HepG2 (cell line): ENCODE results near the gene TNP2. TPM values are rescaled to one million over a fixed set of nuclear protein-coding genes. Genes with fewer than 3 reads are reported as not detected.

Experiments used
- ATAC-seq: fragments of 200-7000 bp; cut with Tn5 transposase; 3 replicates; pipeline ENCODE4 v1.9.1; 2020; ENCODE audit warnings: mild to moderate bottlenecking, moderate library complexity
- BruUV-seq: library from RNA; stranded (reverse); fragments of 400-500 nt; replicated peaks from 2 replicates; lab custom pipeline; 2021; lab: Mats Ljungman, UMichigan
- CTCF ChIA-PET: fragments of 300-600 bp; formaldehyde crosslinking; extraction: SDS; loops from one replicate; lab custom pipeline; 2021; ENCODE audit warnings: low total read pairs, inconsistent platforms, low intra/inter-chr PET ratio; lab: Yijun Ruan, JAX
- POLR2A ChIA-PET: fragments of 350-600 bp; sonication (Branson Sonifier 250); formaldehyde crosslinking; loops from one replicate; lab custom pipeline; 2020; ENCODE audit warnings: antibody characterized with exemption, inconsistent platforms; lab: Yijun Ruan, JAX
- DNase-seq: peaks from one replicate; pipeline ENCODE4 v3.0.0-alpha.2; 2015; ENCODE audit warnings: low spot score
- FAIRE-seq: peaks from 3 replicates; lab custom pipeline; 2011; peaks lifted over from hg19 to GRCh38; lab: Jason Lieb, UNC
- H2AFZ ChIP-seq: one replicate; pipeline ENCODE4 v1.6.1; 2011; ENCODE audit warnings: low read length, inconsistent platforms
- H3K27ac ChIP-seq: fragments of 300-600 bp; 3 replicates; pipeline ENCODE4 v1.8.0; 2011; ENCODE audit warnings: mixed run types, mild to moderate bottlenecking, mixed read lengths, low read length, inconsistent platforms; ENCODE audit not compliant: insufficient read depth; ENCODE audit errors: extremely low read length
- H3K27me3 ChIP-seq, 2 experiments: fragments of 200-600 bp in 1 of 2; 2 replicates in 1 of 2; 3 replicates in 1 of 2; pipeline versions ENCODE4 v1.6.0 to v1.8.0; 2011; ENCODE audit warnings: low read length in 2 of 2, mild to moderate bottlenecking in 2 of 2, moderate library complexity in 2 of 2, inconsistent platforms in 1 of 2; ENCODE audit not compliant: insufficient read depth in 2 of 2, control insufficient read depth in 1 of 2
- H3K36me3 ChIP-seq, 2 experiments: fragments of 200-600 bp in 1 of 2; replicated peaks in 1 of 2; 2 replicates in 1 of 2; 3 replicates in 1 of 2; pipeline versions ENCODE4 v1.5.1 to v1.8.0; 2011; ENCODE audit warnings: low read length in 2 of 2, inconsistent platforms in 1 of 2; ENCODE audit not compliant: insufficient read depth in 2 of 2, control insufficient read depth in 1 of 2
- H3K4me1 ChIP-seq: 2 replicates; pipeline ENCODE4 v1.5.1; 2012; ENCODE audit warnings: low read length, inconsistent platforms; ENCODE audit not compliant: insufficient read depth
- H3K4me2 ChIP-seq: 2 replicates; pipeline ENCODE4 v1.6.0; 2011; ENCODE audit warnings: low read depth, low read length, inconsistent platforms
- H3K4me3 ChIP-seq, 3 experiments: fragments of 200-600 bp in 1 of 3; sonication (generic), shearing (Covaris generic) in 1 of 3; replicated peaks in 1 of 3; 2 replicates each; pipeline ENCODE4 v1.5.1; 2011 to 2016; ENCODE audit warnings: low read length in 3 of 3, inconsistent platforms in 2 of 3, low read depth in 2 of 3, mild to moderate bottlenecking in 2 of 3, control low read depth in 1 of 3, mixed read lengths in 1 of 3; ENCODE audit not compliant: insufficient read depth in 1 of 3
- H3K79me2 ChIP-seq: one replicate; pipeline ENCODE4 v1.6.1; 2011; ENCODE audit warnings: low read length, inconsistent platforms; ENCODE audit not compliant: insufficient read depth
- H3K9ac ChIP-seq: 2 replicates; pipeline ENCODE4 v1.6.0; 2011; ENCODE audit warnings: mild to moderate bottlenecking, low read depth, low read length, inconsistent platforms; ENCODE audit not compliant: insufficient read depth
- H3K9me3 ChIP-seq: 2 replicates; pipeline ENCODE4 v1.5.1; 2012; ENCODE audit warnings: mild to moderate bottlenecking, low read length
- H4K20me1 ChIP-seq: 2 replicates; pipeline ENCODE4 v1.6.0; 2011; ENCODE audit warnings: inconsistent platforms, mild to moderate bottlenecking, low read length, moderate library complexity; ENCODE audit not compliant: insufficient read depth
- GATAD2A ChIP-seq: IDR thresholded peaks from 2 replicates; pipeline ENCODE4 v1.6.1; 2016
- HDAC2 ChIP-seq: sonication (generic); formaldehyde crosslinking; IDR thresholded peaks from 2 replicates; pipeline ENCODE4 v1.4.0; 2020; ENCODE audit warnings: missing genetic modification reagents
- HMG20A ChIP-seq: IDR thresholded peaks from 2 replicates; pipeline ENCODE4 v1.6.1; 2016; ENCODE audit warnings: borderline replicate concordance
- KAT7 ChIP-seq: IDR thresholded peaks from 2 replicates; pipeline ENCODE4 v1.6.1; 2018; ENCODE audit warnings: borderline replicate concordance, missing compliant biosample characterization
- NCOA5 ChIP-seq: sonication (generic); formaldehyde crosslinking; IDR thresholded peaks from 2 replicates; pipeline ENCODE4 v1.4.0; 2020; ENCODE audit warnings: missing genetic modification reagents
- NR3C1 ChIP-seq: sonication (generic); formaldehyde crosslinking; IDR thresholded peaks from 2 replicates; pipeline ENCODE4 v1.4.0; 2020; ENCODE audit warnings: missing genetic modification reagents
- PAWR ChIP-seq: sonication (generic); formaldehyde crosslinking; IDR thresholded peaks from 2 replicates; pipeline ENCODE4 v1.4.0; 2020; ENCODE audit warnings: missing genetic modification reagents, mild to moderate bottlenecking, borderline replicate concordance
- POLR2AphosphoS5 ChIP-seq: IDR thresholded peaks from 2 replicates; pipeline ENCODE4 v1.6.1; 2012; ENCODE audit warnings: low read depth, low read length
- PRPF4 ChIP-seq: fragments of 200-400 bp; formaldehyde crosslinking; IDR thresholded peaks from 2 replicates; pipeline ENCODE4 v1.6.1; 2016; ENCODE audit warnings: low read length, low read depth; ENCODE audit not compliant: poor library complexity, severe bottlenecking
- PTBP1 ChIP-seq: fragments of 200-400 bp; formaldehyde crosslinking; IDR thresholded peaks from 2 replicates; pipeline ENCODE4 v1.6.1; 2018; ENCODE audit warnings: low read length, low read depth; ENCODE audit not compliant: poor library complexity, severe bottlenecking
- RAD21 ChIP-seq: fragments of 450-650 bp; formaldehyde crosslinking; IDR thresholded peaks from 2 replicates; pipeline ENCODE4 v1.5.0; 2020; ENCODE audit warnings: mild to moderate bottlenecking
- RAD51 ChIP-seq: fragments of 450-650 bp; IDR thresholded peaks from 2 replicates; pipeline ENCODE4 v1.6.1; 2016; ENCODE audit warnings: borderline replicate concordance
- RBFOX2 ChIP-seq: fragments of 200-400 bp; formaldehyde crosslinking; IDR thresholded peaks from 2 replicates; pipeline ENCODE4 v1.6.1; 2017; ENCODE audit warnings: low read depth, mild to moderate bottlenecking, low read length
- ZBTB42 ChIP-seq: sonication (generic); formaldehyde crosslinking; IDR thresholded peaks from 2 replicates; pipeline ENCODE4 v1.5.0; 2020; ENCODE audit warnings: mild to moderate bottlenecking, missing genetic modification reagents
- ZNF143 ChIP-seq: sonication (generic); formaldehyde crosslinking; IDR thresholded peaks from 2 replicates; pipeline ENCODE4 v1.4.0; 2020; ENCODE audit warnings: missing genetic modification reagents
- ZNF660 ChIP-seq: sonication (generic); formaldehyde crosslinking; IDR thresholded peaks from 2 replicates; pipeline ENCODE4 v1.5.1; 2020; ENCODE audit warnings: mild to moderate bottlenecking, low read depth, missing genetic modification reagents, borderline replicate concordance
- ZNF775 ChIP-seq: sonication (generic); formaldehyde crosslinking; IDR thresholded peaks from 2 replicates; pipeline ENCODE4 v1.4.0; 2020; ENCODE audit warnings: missing genetic modification reagents, mild to moderate bottlenecking, moderate library complexity, borderline replicate concordance
- ZNF788 ChIP-seq: sonication (generic); formaldehyde crosslinking; IDR thresholded peaks from 2 replicates; pipeline ENCODE4 v1.5.0; 2020; ENCODE audit warnings: mild to moderate bottlenecking, missing genetic modification reagents, borderline replicate concordance
- ZSCAN12 ChIP-seq: sonication (generic); formaldehyde crosslinking; IDR thresholded peaks from 2 replicates; pipeline ENCODE4 v1.9.0; 2021; ENCODE audit warnings: mild to moderate bottlenecking, missing genetic modification reagents
- ZSCAN22 ChIP-seq: sonication (generic); formaldehyde crosslinking; IDR thresholded peaks from 2 replicates; pipeline ENCODE4 v1.4.0; 2020; ENCODE audit warnings: mild to moderate bottlenecking, missing genetic modification reagents
- WGBS: methylation state at CpG from one replicate; pipeline ENCODE4 v1.1.6; 2017; ENCODE audit warnings: low lambda C conversion rate; 5-methylcytosine and 5-hydroxymethylcytosine counted together
- in situ Hi-C: cut with HindIII; loops from 2 replicates; pipeline ENCODE4 v1.10.0; 2017; ENCODE audit warnings: low pct_unique_long_range_greater_than_20kb; ENCODE audit not compliant: extremely low pct_ligation_motif_present
- intact Hi-C: fragments of 100-400 bp; cut with micrococcal nuclease; formaldehyde crosslinking; loops from one replicate; pipeline ENCODE4 v1.10.0; 2022; ENCODE audit not compliant: unreplicated experiment
- polyA plus RNA-seq, 8 experiments: library from polyadenylated mRNA; depleted of rRNA in 3 of 8; stranded (reverse) in 7 of 8; unstranded in 1 of 8; fragments of >200 nt; fragmentation: Illumina TruSeq in 4 of 8; extraction: Trizol in 4 of 8; gene quantifications; 2 replicates each; pipeline versions ENCODE4 v1.2.1 to v1.2.3, GENCODE V29; 2011 to 2016; ENCODE audit warnings: low read depth in 4 of 8, missing spikeins in 1 of 8, mixed read lengths in 1 of 8; ENCODE audit not compliant: insufficient read depth in 1 of 8
- total RNA-seq, 5 experiments: library from RNA; depleted of rRNA; stranded (reverse); fragments of >200 nt; fragmentation: Illumina TruSeq; extraction: Trizol; gene quantifications; 2 replicates each; pipeline ENCODE4 v1.2.3, GENCODE V29; 2016; ENCODE audit warnings: low read depth in 1 of 5
- TF ChIP-seq, protein P1 (sequence below): sonication (generic); formaldehyde crosslinking; IDR thresholded peaks from 2 replicates; pipeline ENCODE4 v1.9.0; 2021; ENCODE audit warnings: missing genetic modification reagents, borderline replicate concordance
- TF ChIP-seq, protein P2 (sequence below): IDR thresholded peaks from 2 replicates; pipeline ENCODE4 v1.6.1; 2016; ENCODE audit warnings: low read depth, borderline replicate concordance

TNP2 gene
- total and polyA plus RNA-seq, 2 of the 13 experiments (the other 11 are each of a cell fraction or from before 2014, with no cell fraction given), result not detected

DNA sequence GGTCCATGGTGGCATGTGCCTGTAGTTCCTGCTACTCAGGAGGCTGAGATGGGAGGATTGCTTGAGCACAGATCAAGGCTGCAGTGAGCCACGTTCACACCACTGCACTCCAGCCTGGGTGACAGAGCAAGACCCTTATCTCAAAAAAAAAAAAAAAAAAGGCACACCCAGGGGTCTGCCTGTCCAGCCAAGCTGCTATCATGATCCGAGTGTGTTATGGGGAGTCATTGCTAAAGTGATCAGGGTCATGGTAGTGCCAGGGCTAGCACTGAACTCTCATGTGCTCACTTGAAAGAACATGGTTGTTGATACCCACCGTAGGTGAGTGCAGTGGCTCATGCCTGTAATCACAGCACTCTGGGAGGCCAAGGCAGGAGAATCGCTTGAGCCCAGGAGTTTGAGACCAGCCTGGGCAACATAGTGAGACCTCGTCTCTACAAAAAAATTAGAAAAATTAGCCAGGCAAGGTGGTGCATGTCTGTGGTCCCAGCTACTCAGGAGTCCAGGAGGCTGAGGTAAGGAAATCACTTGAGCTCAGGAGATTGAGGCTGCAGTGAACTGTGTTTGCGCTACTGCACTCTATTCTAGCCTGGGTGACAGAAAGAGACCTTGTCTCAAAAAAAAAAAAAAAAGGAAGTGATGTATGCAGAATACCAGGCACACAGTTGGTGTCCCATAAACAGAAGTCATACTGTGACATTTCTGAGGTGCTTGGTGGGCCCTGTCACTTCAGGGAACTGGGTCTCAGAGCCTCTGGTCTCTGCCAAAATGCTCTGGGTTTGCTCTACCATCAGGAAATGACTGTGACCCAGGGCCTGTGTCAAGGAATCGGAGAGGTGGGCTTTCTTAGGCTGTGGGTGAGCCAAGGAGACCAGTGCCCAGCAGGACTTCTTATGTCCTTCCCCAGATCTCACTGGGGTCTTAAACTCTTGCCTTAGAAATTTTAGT is 9.8 kb upstream of the TNP2 start:
- no peak for FAIRE-seq
- in situ Hi-C loops, result no loop called here
- H2AFZ ChIP-seq, result no peak overlapping the region
- H3K9ac ChIP-seq, result peak overlapping the region; percentile 79
- H3K36me3 ChIP-seq, result no peaks in the 10 kb centered on the region
- ChIA-PET CTCF (interaction anchor here (0.8 kb wide), 1 partner anchor 34 kb away, joined by 4 read pairs; no protein-coding TSS in a partner anchor), POLR2A (interaction anchor here (0.6 to 14.0 kb wide), 18 partner anchors 9 to 933 kb away, joined by 3 to 351 read pairs (median 6); partner anchors contain the start of genes DEXI, SOCS1 and TNP2)
- 44% methylated on average over 7 of the region's 7 CpGs for WGBS
- no peaks in the 10 kb centered on the region for H3K27me3 ChIP-seq
- DNase-seq, result peak; percentile 72
- H4K20me1 ChIP-seq, result no peaks in the 10 kb centered on the region
- TSS peak; percentile 98 for BruUV-seq
- H3K4me1 ChIP-seq, result peaks cover 98% of the 10 kb centered on the region
- peak overlapping the region; percentile 86 for H3K4me2 ChIP-seq
- H3K9me3 ChIP-seq, result no peaks in the 10 kb centered on the region
- peak overlapping the region; percentile 97 for H3K27ac ChIP-seq
- ATAC-seq, result peak; percentile 69
- intact Hi-C loops, result loop anchor here (1.0 to 2.0 kb wide), 3 partner anchors 22 to 84 kb away; partner anchors contain the start of gene SOCS1
- H3K4me3 ChIP-seq, result peak overlapping the region in 1 of 3 experiments; percentile 56; a peak in 3 of 6 replicates
- H3K79me2 ChIP-seq, result no peaks in the 10 kb centered on the region
- TF ChIP-seq NR3C1 (CRISPR knock-in tag), result no peak
- TF ChIP-seq RBFOX2, result peak; percentile 75
- TF ChIP-seq NCOA5 (CRISPR knock-in tag), result no peak
- TF ChIP-seq ZNF788 (CRISPR knock-in tag), result peak; percentile 11; the same call in 1 of the 2 replicates
- TF ChIP-seq ZNF660 (CRISPR knock-in tag), result no peak
- TF ChIP-seq GATAD2A (CRISPR knock-in tag), result no peak
- peak; percentile 57 for TF ChIP-seq POLR2AphosphoS5
- TF ChIP-seq RAD51, result no peak
- 0 out of 2 replicates have a peak, but pooled peaks have one; percentile 68 for TF ChIP-seq ZSCAN22 (CRISPR knock-in tag)
- TF ChIP-seq PTBP1, result no peak
- TF ChIP-seq ZBTB42 (CRISPR knock-in tag), result 0 out of 2 replicates have a peak, but pooled peaks have one; percentile 45
- TF ChIP-seq ZNF143 (CRISPR knock-in tag), result no peak
- TF ChIP-seq, protein P1, sequence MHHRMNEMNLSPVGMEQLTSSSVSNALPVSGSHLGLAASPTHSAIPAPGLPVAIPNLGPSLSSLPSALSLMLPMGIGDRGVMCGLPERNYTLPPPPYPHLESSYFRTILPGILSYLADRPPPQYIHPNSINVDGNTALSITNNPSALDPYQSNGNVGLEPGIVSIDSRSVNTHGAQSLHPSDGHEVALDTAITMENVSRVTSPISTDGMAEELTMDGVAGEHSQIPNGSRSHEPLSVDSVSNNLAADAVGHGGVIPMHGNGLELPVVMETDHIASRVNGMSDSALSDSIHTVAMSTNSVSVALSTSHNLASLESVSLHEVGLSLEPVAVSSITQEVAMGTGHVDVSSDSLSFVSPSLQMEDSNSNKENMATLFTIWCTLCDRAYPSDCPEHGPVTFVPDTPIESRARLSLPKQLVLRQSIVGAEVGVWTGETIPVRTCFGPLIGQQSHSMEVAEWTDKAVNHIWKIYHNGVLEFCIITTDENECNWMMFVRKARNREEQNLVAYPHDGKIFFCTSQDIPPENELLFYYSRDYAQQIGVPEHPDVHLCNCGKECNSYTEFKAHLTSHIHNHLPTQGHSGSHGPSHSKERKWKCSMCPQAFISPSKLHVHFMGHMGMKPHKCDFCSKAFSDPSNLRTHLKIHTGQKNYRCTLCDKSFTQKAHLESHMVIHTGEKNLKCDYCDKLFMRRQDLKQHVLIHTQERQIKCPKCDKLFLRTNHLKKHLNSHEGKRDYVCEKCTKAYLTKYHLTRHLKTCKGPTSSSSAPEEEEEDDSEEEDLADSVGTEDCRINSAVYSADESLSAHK, result no peak
- TF ChIP-seq HMG20A (CRISPR knock-in tag), result no peak
- TF ChIP-seq PRPF4, result peak; percentile 54
- TF ChIP-seq ZSCAN12 (CRISPR knock-in tag), result no peak
- no peak for TF ChIP-seq RAD21
- TF ChIP-seq PAWR (CRISPR knock-in tag), result 0 out of 2 replicates have a peak, but pooled peaks have one; percentile 30
- TF ChIP-seq HDAC2 (CRISPR knock-in tag), result peak; percentile 11; the same call in 1 of the 2 replicates
- no peak for TF ChIP-seq KAT7
- TF ChIP-seq, protein P2, sequence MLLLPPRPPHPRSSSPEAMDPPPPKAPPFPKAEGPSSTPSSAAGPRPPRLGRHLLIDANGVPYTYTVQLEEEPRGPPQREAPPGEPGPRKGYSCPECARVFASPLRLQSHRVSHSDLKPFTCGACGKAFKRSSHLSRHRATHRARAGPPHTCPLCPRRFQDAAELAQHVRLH (CRISPR knock-in tag), result no peak; the same call in 1 of the 2 replicates
- no peak; the same call in 1 of the 2 replicates for TF ChIP-seq ZNF775
